Measurements from ENCODE around the gene DOC2A. TPM values are rescaled to one million over a fixed set of nuclear protein-coding genes. Genes with fewer than 3 reads are reported as not detected.
A peak's percentile ranks its signal among the peaks of the same experiment; 100 is the strongest.

DOC2A gene
- total and polyA plus RNA-seq, 2 donors (not counting 3 experiments of a cell fraction or from before 2014, with no cell fraction given) = 0.60 to 0.63 TPM

DNA sequence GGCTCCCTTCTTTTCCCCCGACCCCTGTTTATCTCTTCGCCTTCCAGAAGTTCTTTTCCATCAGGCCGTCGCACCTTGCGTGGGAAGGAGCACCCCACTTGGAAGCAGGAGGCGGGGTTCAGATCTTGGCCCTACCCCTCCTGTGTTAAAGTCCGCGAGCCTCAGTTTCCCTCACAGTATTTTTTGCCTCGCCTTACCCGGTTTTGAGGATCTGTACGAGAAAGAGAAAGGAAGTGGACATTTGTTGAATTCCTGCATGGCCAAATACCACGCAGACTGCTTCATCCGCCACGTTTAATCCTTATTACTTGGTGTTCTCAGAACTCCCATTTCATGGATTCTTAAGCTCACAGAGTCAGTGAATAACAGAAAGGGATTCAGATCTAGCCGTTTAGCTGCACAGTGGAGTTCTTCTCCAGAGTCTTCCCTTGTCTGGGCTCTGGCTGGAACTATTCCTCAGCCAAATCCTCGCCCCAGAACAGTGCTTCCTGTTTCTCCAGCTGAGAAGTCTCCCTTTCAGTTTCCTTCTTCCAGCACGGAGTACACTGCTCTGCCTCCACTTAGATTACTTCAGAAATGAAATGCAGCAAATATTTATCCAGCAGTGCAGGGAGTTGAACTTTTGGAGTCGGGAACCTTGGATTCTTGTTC lies 48.4 kb downstream of the DOC2A start:
- POLR2A ChIA-PET = interaction anchor here (2.9 kb wide), 1 partner anchor 11 kb away, joined by 14 read pairs; the partner anchor contains the start of gene TAOK2

More for the DNA sequence above, 48.4 kb downstream of the DOC2A start:
- Histone ChIP-seq H3K27me3 (ENCODE audit: control insufficient read depth in 2 of 2, insufficient read depth in 2 of 2, low read length in 2 of 2) (no peaks in the 10 kb centered on the region), H3K4me1 (ENCODE audit: control insufficient read depth, extremely low read depth, insufficient read depth, low read length) (peaks cover 15% of the 10 kb centered on the region), H3K9ac (replicated peaks; ENCODE audit: extremely low read depth, insufficient read depth, low read length) (peak overlapping the region; percentile 83), H3K4me3 (replicated peaks in 1 of 3; ENCODE audit: insufficient read depth in 1 of 3, low read depth in 1 of 3, low read length in 3 of 3) (peak overlapping the region; percentile 63 to 82 (median 76)), H2AFZ (ENCODE audit: low read depth, low read length) (peak overlapping the region; percentile 61), H3K27ac (ENCODE audit: insufficient read depth, low read depth, low read length) (peak overlapping the region; percentile 70), H4K20me1 (replicated peaks; ENCODE audit: control insufficient read depth, extremely low read depth, insufficient read depth, low read length) (no peaks in the 10 kb centered on the region), H3K9me3 (replicated peaks; ENCODE audit: control insufficient read depth, insufficient read depth, low read length) (no peaks in the 10 kb centered on the region), H3K4me2 (ENCODE audit: insufficient read depth, low read length) (peak overlapping the region; percentile 93), H3K36me3 (ENCODE audit: control insufficient read depth in 2 of 2, extremely low read depth in 1 of 2, insufficient read depth in 2 of 2, low read length in 2 of 2) (no peaks in the 10 kb centered on the region), H3K79me2 (ENCODE audit: control insufficient read depth, insufficient read depth, low read length) (peaks cover 2% of the 10 kb centered on the region), H3K9me1 (replicated peaks; ENCODE audit: control insufficient read depth, extremely low read depth, insufficient read depth, low read length) (no peaks in the 10 kb centered on the region)
- FAIRE-seq (peak; percentile 87), DNase-seq (ENCODE audit: low read depth, low spot score) (peak; percentile 59)
- TSS peak; percentile 65 for BruUV-seq (replicated peaks)
- TF ChIP-seq FOS (IDR thresholded peaks at IDR 0.05; ENCODE audit: borderline replicate concordance, insufficient read depth, low read length) (no peak), POLR2AphosphoS5 (IDR thresholded peaks at IDR 0.05; ENCODE audit: insufficient read depth, low read depth, low read length) (no peak), MYC (IDR thresholded peaks at IDR 0.05; ENCODE audit: low read depth, low read length) (no peak), JUN (IDR thresholded peaks at IDR 0.05; ENCODE audit: borderline replicate concordance, insufficient read depth, insufficient read length, low read depth) (no peak), EZH2 (IDR thresholded peaks at IDR 0.05; ENCODE audit: borderline replicate concordance, low read depth, low read length, severe bottlenecking) (no peak), POLR2A (IDR thresholded peaks at IDR 0.05; ENCODE audit: low read depth, low read length) (no peak), GATA2 (IDR thresholded peaks at IDR 0.05; ENCODE audit: insufficient read depth, insufficient read length, low read depth, low read length) (no peak)
- TF ChIP-seq, protein P1, sequence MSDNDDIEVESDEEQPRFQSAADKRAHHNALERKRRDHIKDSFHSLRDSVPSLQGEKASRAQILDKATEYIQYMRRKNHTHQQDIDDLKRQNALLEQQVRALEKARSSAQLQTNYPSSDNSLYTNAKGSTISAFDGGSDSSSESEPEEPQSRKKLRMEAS (IDR thresholded peaks at IDR 0.05; ENCODE audit: insufficient read depth, insufficient read length) = no peak
- TF ChIP-seq, protein P2, sequence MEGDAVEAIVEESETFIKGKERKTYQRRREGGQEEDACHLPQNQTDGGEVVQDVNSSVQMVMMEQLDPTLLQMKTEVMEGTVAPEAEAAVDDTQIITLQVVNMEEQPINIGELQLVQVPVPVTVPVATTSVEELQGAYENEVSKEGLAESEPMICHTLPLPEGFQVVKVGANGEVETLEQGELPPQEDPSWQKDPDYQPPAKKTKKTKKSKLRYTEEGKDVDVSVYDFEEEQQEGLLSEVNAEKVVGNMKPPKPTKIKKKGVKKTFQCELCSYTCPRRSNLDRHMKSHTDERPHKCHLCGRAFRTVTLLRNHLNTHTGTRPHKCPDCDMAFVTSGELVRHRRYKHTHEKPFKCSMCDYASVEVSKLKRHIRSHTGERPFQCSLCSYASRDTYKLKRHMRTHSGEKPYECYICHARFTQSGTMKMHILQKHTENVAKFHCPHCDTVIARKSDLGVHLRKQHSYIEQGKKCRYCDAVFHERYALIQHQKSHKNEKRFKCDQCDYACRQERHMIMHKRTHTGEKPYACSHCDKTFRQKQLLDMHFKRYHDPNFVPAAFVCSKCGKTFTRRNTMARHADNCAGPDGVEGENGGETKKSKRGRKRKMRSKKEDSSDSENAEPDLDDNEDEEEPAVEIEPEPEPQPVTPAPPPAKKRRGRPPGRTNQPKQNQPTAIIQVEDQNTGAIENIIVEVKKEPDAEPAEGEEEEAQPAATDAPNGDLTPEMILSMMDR (IDR thresholded peaks at IDR 0.05; ENCODE audit: extremely low read depth in 1 of 2, insufficient read depth in 1 of 2, low read depth in 1 of 2, low read length in 2 of 2) = no peak
- dilution Hi-C loops (cut with MboI; ENCODE audit: extremely low pct_ligation_motif_present, low sequenced_read_pairs) (no loop called here), intact Hi-C loops (cut with micrococcal nuclease) (loop anchor here (1.0 kb wide), 1 partner anchor 11 kb away; the partner anchor contains the start of gene TAOK2)
- CTCF ChIA-PET = interaction anchor here (0.5 to 3.8 kb wide), 20 partner anchors 9 to 271 kb away, joined by 3 to 16 read pairs (median 4); partner anchors contain the start of genes ASPHD1, KCTD13 and TAOK2

Measured in endothelial cell of umbilical vein (primary cell).